KMS-11 (cell line): ENCODE data around the gene SLK.

ENCODE experiments used
- H2AFZ ChIP-seq: fragments of 200-600 bp; sonication (generic); 2 replicates; pipeline ENCODE4 v1.6.1; 2016; ENCODE audit warnings: antibody characterized with exemption, mixed run types, low read depth
- H3K27ac ChIP-seq: fragments of 200-600 bp; sonication (generic); 2 replicates; pipeline ENCODE4 v1.6.1; 2016; ENCODE audit warnings: mild to moderate bottlenecking, mixed run types
- H3K27me3 ChIP-seq: fragments of 200-600 bp; sonication (generic); 2 replicates; pipeline ENCODE4 v1.6.1; 2017; ENCODE audit warnings: mild to moderate bottlenecking, low read depth, mixed run types, moderate library complexity; ENCODE audit not compliant: insufficient read depth
- H3K36me3 ChIP-seq: fragments of 200-600 bp; sonication (generic); 2 replicates; pipeline ENCODE4 v1.6.1; 2017; ENCODE audit warnings: mild to moderate bottlenecking, mixed run types; ENCODE audit not compliant: insufficient read depth
- H3K4me1 ChIP-seq: fragments of 200-600 bp; sonication (generic); 2 replicates; pipeline ENCODE4 v1.6.1; 2016; ENCODE audit warnings: mild to moderate bottlenecking, low read depth, mixed run types; ENCODE audit not compliant: poor library complexity, severe bottlenecking
- H3K4me2 ChIP-seq: fragments of 200-600 bp; sonication (generic); 2 replicates; pipeline ENCODE4 v1.7.0; 2016; ENCODE audit warnings: mild to moderate bottlenecking, mixed run types
- H3K4me3 ChIP-seq: fragments of 200-600 bp; sonication (generic); IDR thresholded peaks from 2 replicates; pipeline ENCODE4 v1.6.1; 2017; ENCODE audit warnings: low read depth, low read length, mixed read lengths; ENCODE audit not compliant: insufficient read depth
- H3K79me2 ChIP-seq: fragments of 200-600 bp; sonication (generic); 2 replicates; pipeline ENCODE4 v1.6.1; 2016; ENCODE audit warnings: low read depth, mixed run types; ENCODE audit not compliant: insufficient read depth
- H3K9ac ChIP-seq: fragments of 200-600 bp; sonication (generic); 2 replicates; pipeline ENCODE4 v1.6.1; 2016; ENCODE audit warnings: mild to moderate bottlenecking, mixed run types
- H4K20me1 ChIP-seq: fragments of 200-600 bp; sonication (generic); 2 replicates; pipeline ENCODE4 v1.6.1; 2016; ENCODE audit warnings: mild to moderate bottlenecking, mixed run types; ENCODE audit not compliant: insufficient read depth
- TF ChIP-seq, protein P1 (sequence below): fragments of 200-600 bp; sonication (generic); conservative IDR thresholded peaks from 2 replicates; pipeline ENCODE4 v1.6.1; 2017; ENCODE audit warnings: low read depth, mild to moderate bottlenecking, antibody characterized with exemption, low read length, moderate library complexity, mixed read lengths

SLK gene

DNA sequence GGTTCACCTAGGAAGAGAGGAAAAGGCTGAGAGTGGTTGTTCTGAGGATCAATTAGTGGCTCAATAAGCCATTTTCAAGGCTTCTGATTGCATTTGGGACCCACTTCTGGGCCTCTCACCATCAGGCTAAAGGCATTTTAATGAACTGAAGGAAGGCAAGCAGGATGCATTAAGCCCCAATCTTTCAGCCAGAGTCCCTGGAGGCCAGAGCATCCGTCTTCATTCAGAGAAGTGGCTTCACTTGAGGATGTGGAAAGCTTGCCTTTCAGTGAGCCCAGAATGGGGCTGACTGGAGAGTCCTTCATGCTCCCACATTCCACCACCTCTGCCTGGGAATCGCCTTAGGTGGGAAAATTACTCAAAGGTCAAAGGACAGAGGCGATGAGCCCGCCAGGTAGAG is 76.9 kb downstream of the SLK start:
- no peak overlapping the region for H3K27ac ChIP-seq
- H2AFZ ChIP-seq: no peak overlapping the region
- TF ChIP-seq, protein P1, sequence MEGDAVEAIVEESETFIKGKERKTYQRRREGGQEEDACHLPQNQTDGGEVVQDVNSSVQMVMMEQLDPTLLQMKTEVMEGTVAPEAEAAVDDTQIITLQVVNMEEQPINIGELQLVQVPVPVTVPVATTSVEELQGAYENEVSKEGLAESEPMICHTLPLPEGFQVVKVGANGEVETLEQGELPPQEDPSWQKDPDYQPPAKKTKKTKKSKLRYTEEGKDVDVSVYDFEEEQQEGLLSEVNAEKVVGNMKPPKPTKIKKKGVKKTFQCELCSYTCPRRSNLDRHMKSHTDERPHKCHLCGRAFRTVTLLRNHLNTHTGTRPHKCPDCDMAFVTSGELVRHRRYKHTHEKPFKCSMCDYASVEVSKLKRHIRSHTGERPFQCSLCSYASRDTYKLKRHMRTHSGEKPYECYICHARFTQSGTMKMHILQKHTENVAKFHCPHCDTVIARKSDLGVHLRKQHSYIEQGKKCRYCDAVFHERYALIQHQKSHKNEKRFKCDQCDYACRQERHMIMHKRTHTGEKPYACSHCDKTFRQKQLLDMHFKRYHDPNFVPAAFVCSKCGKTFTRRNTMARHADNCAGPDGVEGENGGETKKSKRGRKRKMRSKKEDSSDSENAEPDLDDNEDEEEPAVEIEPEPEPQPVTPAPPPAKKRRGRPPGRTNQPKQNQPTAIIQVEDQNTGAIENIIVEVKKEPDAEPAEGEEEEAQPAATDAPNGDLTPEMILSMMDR: no peak
- H3K36me3 ChIP-seq: no peaks in the 10 kb centered on the region
- H3K9ac ChIP-seq: no peak overlapping the region
- no peaks in the 10 kb centered on the region for H4K20me1 ChIP-seq
- no peaks in the 10 kb centered on the region for H3K79me2 ChIP-seq
- H3K4me3 ChIP-seq: no peak overlapping the region
- H3K27me3 ChIP-seq: no peaks in the 10 kb centered on the region
- no peaks in the 10 kb centered on the region for H3K4me1 ChIP-seq
- no peak overlapping the region for H3K4me2 ChIP-seq

DNA sequence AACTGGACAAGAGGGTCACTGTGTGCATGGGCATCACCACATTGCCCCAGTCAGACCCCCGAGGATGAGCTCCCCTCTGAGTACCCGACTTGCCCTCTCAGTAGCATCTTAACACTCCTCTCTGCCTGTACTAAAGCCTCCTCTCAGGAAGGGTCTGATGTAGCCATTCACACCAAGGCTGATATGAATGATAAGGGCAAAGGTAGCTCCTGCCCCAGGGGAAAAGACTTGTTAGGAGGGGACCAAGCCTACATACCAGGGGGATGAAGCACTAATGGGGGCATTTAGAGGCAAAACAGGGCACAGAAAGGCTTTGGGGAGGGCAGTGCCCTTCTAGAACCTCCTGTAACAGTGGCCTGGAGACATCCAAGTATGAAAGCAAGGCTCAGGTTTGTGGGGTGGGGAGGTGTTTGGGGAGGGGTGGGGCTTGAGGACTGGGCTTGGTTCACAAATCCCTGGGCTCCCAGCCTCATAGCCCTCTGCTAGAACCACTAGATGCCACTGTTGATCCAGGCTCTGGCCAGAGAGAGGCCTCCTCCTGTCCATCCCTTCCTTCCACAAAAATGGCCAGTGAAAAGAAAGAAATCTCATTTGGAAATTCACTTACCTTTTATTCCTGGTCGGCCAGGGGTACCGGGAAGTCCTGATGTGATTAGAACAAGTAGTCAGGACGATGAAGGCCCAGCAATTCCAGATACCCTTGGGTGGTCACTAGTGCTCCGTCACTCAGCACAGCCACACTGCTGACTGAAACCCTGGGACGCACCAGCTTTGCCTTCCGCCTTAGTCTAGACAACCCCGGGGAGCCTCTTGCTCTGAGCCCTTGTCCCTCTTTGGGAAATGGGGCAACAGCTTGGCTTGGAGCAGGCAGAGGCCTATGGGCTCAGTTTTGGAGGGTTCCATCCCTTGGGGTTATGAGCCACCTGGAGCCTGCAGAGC is 78.5 kb downstream of the SLK start:
- Histone ChIP-seq H3K4me2 (no peak overlapping the region), H3K4me1 (no peaks in the 10 kb centered on the region)
- TF ChIP-seq, protein P1: no peak

DNA sequence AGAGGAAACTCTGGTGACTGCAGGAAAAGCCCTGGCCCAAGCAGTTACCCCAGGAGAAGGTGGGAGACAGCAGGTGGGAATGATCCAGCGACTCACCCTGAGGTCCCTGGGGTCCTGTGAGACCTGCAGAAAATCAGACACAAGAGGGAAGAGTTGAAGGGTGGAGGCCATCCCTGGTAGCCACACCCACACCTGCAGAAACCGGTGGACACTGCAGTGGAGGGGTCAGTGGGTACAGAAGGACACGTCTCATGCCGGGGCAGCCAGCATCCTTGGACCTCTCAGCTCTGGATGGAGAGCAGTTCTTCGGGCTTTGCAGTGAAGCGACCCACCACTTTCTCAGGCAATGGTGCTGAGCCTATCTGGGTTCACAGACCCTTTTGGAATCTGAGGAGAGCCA is 79.7 kb downstream of the SLK start:
- Histone ChIP-seq H3K27me3 (no peaks in the 10 kb centered on the region), H3K79me2 (no peaks in the 10 kb centered on the region), H3K4me1 (no peaks in the 10 kb centered on the region), H3K27ac (no peak overlapping the region), H3K9ac (no peak overlapping the region), H3K4me3 (no peak overlapping the region), H4K20me1 (no peaks in the 10 kb centered on the region), H3K36me3 (no peaks in the 10 kb centered on the region), H2AFZ (no peak overlapping the region), H3K4me2 (no peak overlapping the region)
- TF ChIP-seq, protein P1: no peak

More for the DNA sequence above, 78.5 kb downstream of the SLK start:
- no peak overlapping the region for H3K9ac ChIP-seq
- H3K27me3 ChIP-seq: no peaks in the 10 kb centered on the region
- H2AFZ ChIP-seq: no peak overlapping the region
- H4K20me1 ChIP-seq: no peaks in the 10 kb centered on the region
- no peaks in the 10 kb centered on the region for H3K79me2 ChIP-seq
- no peak overlapping the region for H3K4me3 ChIP-seq
- H3K27ac ChIP-seq: no peak overlapping the region
- H3K36me3 ChIP-seq: no peaks in the 10 kb centered on the region

DNA sequence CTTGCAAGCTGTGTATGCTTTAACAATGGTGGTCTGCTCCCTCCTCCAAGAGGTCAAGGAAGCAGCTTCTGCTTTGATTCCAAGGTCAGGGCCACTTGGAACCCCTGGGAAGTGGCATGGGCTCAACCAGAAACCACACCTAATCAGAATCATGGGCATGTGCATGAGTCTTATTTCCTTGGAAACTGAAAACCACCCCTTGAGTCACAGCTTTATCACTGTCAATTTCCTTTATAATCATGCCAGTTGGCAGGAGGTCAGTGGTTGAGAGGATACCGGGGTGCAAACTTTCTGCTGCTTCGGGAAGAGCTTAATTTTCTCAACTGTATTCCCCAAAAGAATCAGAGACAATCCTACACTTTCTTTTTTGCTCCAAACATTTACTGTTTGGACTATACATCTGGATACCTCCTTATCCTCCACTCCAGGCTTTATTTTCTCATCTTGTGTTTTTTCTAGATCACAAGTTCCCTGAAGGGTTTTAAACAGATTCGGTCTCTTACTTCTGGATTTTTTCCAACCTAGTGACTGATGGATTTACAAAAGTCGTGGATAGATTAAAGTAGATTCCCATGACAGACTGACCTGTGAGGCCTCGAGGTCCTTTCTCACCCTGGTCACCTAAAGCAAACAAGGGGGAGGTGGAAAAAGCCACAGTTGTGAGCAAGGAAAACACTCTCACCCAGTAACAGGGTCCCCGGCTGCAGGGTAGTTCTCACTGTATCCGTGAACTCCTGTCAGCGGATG is 82.7 kb downstream of the SLK start:
- TF ChIP-seq, protein P1: no peak
- no peak overlapping the region for H3K9ac ChIP-seq
- no peak overlapping the region for H3K4me2 ChIP-seq
- no peaks in the 10 kb centered on the region for H3K27me3 ChIP-seq
- no peak overlapping the region for H3K27ac ChIP-seq
- no peaks in the 10 kb centered on the region for H3K79me2 ChIP-seq
- H3K4me1 ChIP-seq: no peaks in the 10 kb centered on the region
- H3K4me3 ChIP-seq: no peak overlapping the region
- no peaks in the 10 kb centered on the region for H3K36me3 ChIP-seq
- H2AFZ ChIP-seq: no peak overlapping the region
- H4K20me1 ChIP-seq: no peaks in the 10 kb centered on the region
